ENCODE measurements around the gene DEFB121.
"Not testable (repeated sequence)": the region's sequence is repeated elsewhere in the genome, so short reads cannot be mapped to it uniquely, and the experiment has no call there.

The DEFB121 gene, protein sequence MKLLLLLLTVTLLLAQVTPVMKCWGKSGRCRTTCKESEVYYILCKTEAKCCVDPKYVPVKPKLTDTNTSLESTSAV

DNA sequence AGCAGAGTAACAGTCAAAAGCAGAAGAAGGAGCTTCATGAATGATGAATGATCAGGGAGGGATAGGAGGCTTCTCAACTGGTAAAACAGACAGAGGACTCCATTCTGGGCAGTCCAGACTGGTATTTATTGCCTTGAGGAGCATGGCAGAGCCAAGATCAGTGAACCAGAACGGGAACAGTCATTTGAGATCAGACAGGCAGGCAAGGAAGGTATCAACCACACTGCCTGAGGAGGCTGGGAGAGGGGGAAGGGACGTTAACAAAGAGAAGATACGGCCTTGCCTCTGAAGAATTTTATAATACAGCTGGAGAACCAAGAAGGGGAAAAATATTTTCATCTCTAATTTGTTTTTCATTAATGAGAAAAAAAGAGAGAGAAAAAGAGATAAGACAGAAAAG is at the start of gene DEFB121:
Gene DEFB121, minus strand, starts transcription at position 101 of the 400 bp plus-strand sequence. Its CDS starts 63 bp downstream, at position 38.
- DNase-seq, result no peak

GRCh38 chr20:31454361-31454760 is 48.3 kb upstream of the DEFB121 start:
- DNase-seq, result no peak

GRCh38 chr20:31452575-31452974 is 46.6 kb upstream of the DEFB121 start:
- no peak for DNase-seq

GRCh38 chr20:31449511-31450414 is 43.7 kb upstream of the DEFB121 start:
- DNase-seq, result no peak

DNA sequence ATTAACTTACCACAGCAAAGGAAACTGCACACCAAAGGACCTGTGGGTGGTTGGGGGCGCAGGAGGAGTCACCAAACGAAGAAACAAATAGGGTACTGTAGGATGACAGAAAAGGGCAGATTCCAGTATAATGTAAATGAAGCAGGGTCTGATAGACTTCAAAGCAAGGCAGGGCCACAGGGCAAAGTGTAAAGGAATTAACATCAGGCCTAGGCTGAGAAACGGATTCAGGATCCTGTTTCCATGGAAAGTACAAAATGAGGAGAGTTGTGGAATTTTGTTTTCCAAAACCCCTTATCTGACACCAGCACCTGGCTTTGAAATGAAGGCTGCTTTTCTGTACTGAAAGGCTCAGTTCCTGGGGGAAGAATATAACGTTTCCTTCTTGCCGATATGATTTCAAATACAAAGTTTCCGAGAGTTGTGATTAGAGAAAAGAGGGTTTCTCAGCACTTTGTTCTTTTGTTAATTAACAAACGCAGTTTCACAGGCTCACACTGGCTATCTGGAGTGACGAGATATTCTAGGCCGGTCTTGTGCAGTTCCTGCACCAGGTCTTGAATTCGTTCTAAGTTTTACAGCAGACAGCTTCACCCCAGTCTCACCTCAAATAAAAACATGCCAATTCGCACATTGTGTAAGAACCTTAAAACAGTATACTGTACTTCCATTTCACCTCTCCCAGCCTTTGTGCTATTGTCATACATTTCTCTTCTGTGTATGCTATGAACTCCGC is 40.2 kb upstream of the DEFB121 start:
- no peak for DNase-seq

DNA sequence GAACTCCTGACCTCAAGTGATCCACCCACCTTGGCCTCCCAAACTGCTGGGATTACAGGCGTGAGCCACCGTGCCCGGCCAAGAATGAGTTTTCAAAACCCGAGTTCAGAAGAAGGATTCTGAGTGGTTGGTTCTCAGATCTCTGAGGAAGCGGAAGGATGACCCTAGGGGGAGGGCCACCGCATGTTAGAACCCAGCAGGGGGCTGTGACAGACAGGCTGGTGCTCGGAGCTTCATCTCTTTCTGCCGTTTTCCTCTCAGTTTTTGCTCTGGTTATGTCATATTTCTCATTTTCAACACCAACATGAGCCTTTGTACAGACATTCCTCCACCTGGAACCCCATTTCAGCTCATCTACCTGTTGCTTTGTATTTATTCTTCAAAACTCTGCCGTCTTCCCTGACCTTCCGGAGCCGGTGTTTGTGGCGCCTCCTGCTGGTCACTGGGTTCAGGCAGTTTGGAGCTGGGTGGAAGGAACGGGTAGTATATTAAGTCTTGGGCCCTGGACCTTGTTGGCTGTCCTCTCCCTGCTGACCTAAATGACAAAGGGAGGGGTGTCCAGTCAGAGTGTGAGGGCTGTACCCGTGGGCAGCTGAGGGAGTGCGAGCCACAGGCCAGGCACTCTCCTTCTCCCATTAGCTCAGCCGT is 34.1 kb upstream of the DEFB121 start, which contains the start of gene DEFB123:
Gene DEFB123, plus strand, starts transcription at position 621 of the 648 bp plus-strand sequence. CDS start 67 bp downstream, outside the sequence.
- no peak for DNase-seq

- no peak for DNase-seq
Observed at GRCh38 chr20:31430568-31431115, 24.6 kb upstream of the DEFB121 start.

DNA sequence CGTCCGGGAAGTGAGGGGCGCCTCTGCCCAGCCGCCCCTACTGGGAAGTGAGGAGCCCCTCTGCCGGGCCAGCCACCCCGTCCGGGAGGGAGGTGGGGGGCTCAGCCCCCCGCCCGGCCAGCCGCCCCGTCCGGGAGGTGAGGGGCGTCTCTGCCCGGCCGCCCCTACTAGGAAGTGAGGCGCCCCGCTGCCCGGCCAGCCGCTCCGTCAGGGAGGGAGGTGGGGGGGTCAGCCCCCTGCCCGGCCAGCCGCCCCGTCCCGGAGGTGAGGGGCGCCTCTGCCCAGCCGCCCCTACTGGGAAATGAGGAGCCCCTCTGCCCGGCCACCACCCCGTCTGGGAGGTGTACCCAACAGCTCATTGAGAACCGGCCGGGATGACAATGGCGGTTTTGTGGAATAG is 21.6 kb upstream of the DEFB121 start:
- DNase-seq, result not testable (repeated sequence)

DNA sequence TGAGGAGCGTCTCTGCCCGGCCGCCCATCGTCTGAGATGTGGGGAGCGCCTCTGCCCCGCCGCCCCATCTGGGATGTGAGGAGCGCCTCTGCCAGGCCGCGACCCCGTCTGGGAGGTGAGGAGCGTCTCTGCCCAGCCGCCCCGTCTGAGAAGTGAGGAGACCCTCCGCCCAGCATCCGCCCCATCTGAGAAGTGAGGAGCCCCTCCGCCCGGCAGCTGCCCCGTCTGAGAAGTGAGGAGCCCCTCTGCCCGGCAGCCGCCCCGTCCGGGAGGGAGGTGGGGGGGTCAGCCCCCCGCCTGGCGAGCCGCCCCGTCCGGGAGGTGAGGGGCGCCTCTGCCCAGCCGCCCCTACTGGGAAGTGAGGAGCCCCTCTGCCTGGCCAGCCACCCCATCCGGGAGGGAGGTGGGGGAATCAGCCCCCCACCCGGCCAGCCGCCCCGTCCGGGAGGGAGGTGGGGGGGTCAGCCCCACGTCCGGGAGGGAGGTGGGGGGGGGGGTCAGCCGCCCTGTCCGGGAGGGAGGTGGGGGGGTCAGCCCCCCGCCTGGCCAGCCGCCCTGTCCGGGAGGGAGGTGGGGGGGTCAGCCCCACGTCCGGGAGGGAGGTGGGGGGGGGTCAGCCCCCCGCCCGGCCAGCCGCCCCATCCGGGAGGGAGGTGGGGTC is 21.0 kb upstream of the DEFB121 start:
- not testable (repeated sequence) for DNase-seq

DNA sequence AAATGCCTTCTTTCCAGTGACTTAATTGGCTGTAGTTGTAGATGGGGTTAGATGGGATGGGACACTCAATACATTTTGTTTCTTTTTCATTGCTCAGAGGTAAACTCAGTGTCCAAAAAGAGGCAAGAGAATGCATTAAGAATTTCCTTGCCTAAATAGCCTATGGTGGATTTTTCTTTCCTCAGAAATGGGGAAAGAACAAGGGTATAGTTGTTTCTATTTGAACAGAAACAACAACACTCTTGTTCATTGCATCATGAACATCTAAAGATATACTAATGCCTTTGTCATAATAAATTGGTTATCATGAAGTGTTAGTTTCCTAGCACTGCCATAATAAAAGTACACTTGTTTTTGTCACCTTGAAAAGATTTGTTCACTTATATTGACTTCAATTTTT is 19.8 kb upstream of the DEFB121 start:
- DNase-seq, result no peak

GRCh38 chr20:31418307-31418706 is 12.3 kb upstream of the DEFB121 start:
- no peak for DNase-seq

- no peak for DNase-seq
Observed at GRCh38 chr20:31415653-31416052, 9.6 kb upstream of the DEFB121 start.

- DNase-seq, result no peak
Observed at GRCh38 chr20:31414381-31414780, 8.4 kb upstream of the DEFB121 start.

- DNase-seq, result no peak
Observed at GRCh38 chr20:31410011-31410410, 4.0 kb upstream of the DEFB121 start.

GRCh38 chr20:31403886-31404285 is 2.1 kb downstream of the DEFB121 start:
- DNase-seq, result no peak

DNA sequence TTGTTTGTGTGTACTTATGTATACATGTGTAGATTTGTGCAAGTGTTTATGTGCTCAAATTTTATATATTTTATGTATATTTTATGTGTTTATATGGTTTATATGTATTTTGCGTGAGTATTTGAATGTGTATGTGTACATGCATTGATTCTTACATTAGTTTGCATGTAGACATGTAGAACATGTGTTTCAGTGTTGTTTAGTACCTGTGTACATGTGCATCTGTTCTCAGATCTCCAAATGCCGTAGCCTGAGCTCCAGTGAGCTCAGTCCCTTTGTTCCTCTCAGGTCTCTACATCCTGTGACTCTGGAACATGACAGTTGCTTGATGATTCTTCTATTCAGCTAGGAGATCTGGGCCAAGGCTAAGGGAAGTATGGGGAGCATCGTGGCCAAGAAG is 11.1 kb downstream of the DEFB121 start:
- no peak for DNase-seq

GRCh38 chr20:31392836-31393235 is 13.2 kb downstream of the DEFB121 start:
- DNase-seq, result no peak

DNA sequence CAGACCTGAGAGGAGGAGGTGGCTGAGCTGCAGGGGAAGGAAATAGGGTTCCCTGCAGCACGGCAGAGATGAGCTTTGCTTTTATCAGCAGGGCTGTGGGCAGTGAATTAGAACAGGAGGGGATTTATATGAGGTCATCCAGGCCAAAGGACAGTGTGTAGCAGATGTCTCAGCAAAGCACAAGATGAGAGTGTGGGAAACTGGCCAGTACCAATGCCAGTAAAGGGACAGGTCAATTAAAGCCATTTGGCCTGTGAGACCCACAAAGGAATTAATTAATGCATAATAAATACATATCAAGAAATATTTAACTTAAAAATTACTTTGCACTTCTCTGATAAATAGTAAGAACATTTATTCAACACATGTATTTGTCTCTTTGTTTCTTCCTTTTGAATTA is 15.5 kb downstream of the DEFB121 start, which contains the start of gene DEFB119:
Gene DEFB119, minus strand, starts transcription at position 101 of the 400 bp plus-strand sequence. CDS start 107 bp downstream, outside the sequence.
- no peak for DNase-seq

DNA sequence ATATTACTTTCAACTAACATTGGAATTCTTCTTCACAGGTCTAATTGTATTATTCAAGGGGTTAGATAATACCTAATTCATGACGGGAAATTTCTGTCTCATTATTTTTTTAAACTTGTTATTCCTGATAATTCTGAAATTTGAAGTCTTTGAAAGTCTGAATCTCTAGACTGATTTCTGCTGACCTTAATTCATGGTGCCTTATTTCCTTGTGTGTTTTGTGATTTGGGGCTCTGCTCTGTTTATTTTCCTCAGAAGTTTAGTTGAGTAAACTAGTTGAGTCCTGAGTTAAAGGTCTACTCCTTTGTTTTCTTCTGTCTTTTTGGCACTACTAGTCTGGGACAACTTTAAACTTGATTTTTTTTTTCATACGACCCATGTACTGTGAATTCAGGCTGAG is 31.7 kb downstream of the DEFB121 start:
- DNase-seq, result no peak

DNA sequence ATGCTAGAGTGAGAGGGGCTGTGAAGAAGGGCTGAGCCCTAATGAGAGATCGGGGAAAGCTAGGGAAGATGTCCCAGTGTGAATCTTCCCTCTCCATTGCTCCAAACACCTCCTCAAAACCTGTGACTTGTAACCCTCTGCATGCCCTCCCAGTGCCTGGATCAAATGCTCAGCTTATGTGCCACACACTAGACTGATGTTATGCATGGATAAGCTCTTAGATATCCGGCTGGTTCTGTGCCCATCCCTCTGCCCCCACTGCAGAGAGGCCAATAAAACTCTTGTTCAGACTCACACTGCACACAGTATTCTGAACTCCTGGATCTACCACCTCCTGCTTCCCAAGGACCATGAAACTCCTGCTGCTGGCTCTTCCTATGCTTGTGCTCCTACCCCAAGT is 37.7 kb downstream of the DEFB121 start, which contains the start of gene DEFB118:
Gene DEFB118, plus strand, starts transcription at position 301 of the 400 bp plus-strand sequence. Its CDS starts 50 bp downstream, at position 351.
- DNase-seq, result no peak

- DNase-seq, result not testable (repeated sequence)
Observed at GRCh38 chr20:31364272-31364671, 41.7 kb downstream of the DEFB121 start.

DNA sequence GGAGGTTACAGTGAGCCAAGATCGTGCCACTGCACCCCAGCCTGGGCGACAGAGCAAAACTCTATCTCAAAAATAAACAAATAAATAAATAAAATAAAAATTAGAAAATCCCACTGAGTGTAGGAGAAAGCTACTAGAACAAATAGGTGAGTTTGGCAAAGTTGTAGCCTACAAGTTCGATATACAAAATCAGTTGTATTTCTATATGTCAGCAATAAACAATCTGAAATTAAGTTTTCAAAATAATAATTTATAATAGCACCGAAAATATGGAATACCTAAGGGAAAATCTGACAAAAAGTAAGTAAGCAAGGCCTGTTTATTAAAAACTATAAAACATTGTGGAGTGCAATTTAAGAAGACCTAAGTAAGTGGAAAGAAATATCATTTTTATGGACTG is 42.7 kb downstream of the DEFB121 start:
- no peak for DNase-seq
